Measurements from ENCODE around the gene INPP5E. TPM values are rescaled to one million over a fixed set of nuclear protein-coding genes. Genes with fewer than 3 reads are reported as not detected.
A peak's percentile ranks its signal among the peaks of the same experiment; 100 is the strongest.

Gene INPP5E
- total and polyA plus RNA-seq, 4 experiments from 2014 or later: 2.0 to 31.2 (median 17.1) TPM

DNA sequence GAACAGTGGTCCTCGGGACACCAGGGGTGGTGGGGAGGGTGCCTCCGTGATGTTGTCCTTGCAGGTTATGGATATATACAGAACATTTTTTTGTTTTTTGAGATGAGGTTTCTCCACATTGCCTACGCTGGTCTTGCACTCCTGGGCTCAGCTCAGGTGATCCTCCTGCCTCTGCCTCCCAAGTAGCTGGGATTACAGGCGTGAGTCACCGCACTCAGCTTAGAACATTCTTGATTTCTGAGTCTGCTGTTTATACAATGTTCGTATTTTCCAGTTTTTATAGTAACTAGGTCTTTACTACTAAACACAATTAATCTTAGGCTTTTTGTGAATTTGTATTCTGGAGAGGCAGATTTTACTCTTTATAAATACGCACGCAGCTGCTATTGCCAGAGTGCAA is 23.2 kb downstream of the INPP5E start:
- no peaks in the 10 kb centered on the region for H3K9me3 Mint-ChIP-seq
- Histone ChIP-seq H3K4me3 (ENCODE audit: low read length in 2 of 2) (no peak overlapping the region), H3K4me1 (ENCODE audit: insufficient read depth, low read length) (peaks cover 8% of the 10 kb centered on the region), H3K9me3 (ENCODE audit: control insufficient read depth in 1 of 2, low read length in 2 of 2) (no peaks in the 10 kb centered on the region), H3K27me3 (ENCODE audit: insufficient read depth, low read length) (no peaks in the 10 kb centered on the region), H3K27ac (ENCODE audit: low read depth, low read length) (no peak overlapping the region), H3K36me3 (ENCODE audit: insufficient read depth, low read length) (peaks cover 65% of the 10 kb centered on the region)
- no peak overlapping the region for H3K4me3 Mint-ChIP-seq
- H3K4me1 Mint-ChIP-seq: peaks cover 6 to 16% (median 11%) of the 10 kb centered on the region in 4 donors
- POLR2A ChIA-PET (ENCODE audit: partially characterized antibody): no interaction called here
- H3K36me3 Mint-ChIP-seq: peaks cover 37 to 71% of the 10 kb centered on the region in 2 donors
- no peak for DNase-seq
- CTCF ChIA-PET (ENCODE audit: partially characterized antibody): no interaction called here
- intact Hi-C loops (cut with micrococcal nuclease): no loop called here
- no peaks in the 10 kb centered on the region for H3K27me3 Mint-ChIP-seq
- peak overlapping the region in 1 of 7 donors; percentile 22 for H3K27ac Mint-ChIP-seq

DNA sequence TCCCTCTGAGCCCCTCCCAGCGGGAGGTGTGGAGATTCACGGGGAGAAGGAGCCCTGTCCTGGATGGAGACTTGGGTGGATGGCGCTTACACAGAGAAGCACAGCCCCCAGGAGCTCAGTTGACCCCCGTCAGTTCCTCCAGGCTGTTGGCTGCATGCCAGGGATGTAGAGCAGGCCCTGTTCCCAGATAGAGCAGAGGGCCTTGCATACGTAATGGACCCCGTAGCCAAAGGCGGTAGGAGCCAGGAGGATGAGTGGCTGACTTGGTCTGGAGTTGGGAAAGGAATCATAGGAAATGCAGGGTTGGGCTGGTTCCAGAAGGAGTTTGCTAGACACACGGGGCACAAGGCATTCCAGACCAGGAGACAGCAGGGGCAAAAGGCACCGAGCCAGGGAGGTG is 26.7 kb downstream of the INPP5E start:
- ChIA-PET CTCF (ENCODE audit: partially characterized antibody) (no interaction called here), POLR2A (ENCODE audit: partially characterized antibody) (interaction anchor here (1.9 kb wide), 1 partner anchor 9 kb away, joined by 5 read pairs; no protein-coding TSS in a partner anchor)
- Histone ChIP-seq H3K36me3 (ENCODE audit: insufficient read depth, low read length) (peaks cover 47% of the 10 kb centered on the region), H3K4me1 (ENCODE audit: insufficient read depth, low read length) (peaks cover 29% of the 10 kb centered on the region), H3K9me3 (ENCODE audit: control insufficient read depth in 1 of 2, low read length in 2 of 2) (no peaks in the 10 kb centered on the region), H3K4me3 (ENCODE audit: low read length in 2 of 2) (no peak overlapping the region), H3K27me3 (ENCODE audit: insufficient read depth, low read length) (no peaks in the 10 kb centered on the region), H3K27ac (ENCODE audit: low read depth, low read length) (no peak overlapping the region)
- Mint-ChIP-seq H3K36me3 (peaks cover 36 to 68% of the 10 kb centered on the region in 2 donors), H3K9me3 (peaks cover 0 to 2% (median 0%) of the 10 kb centered on the region in 8 donors), H3K27ac (peak overlapping the region in 2 of 7 donors; percentile 9 to 70), H3K4me1 (peaks cover 21 to 50% (median 30%) of the 10 kb centered on the region in 4 donors), H3K4me3 (peak overlapping the region in 3 of 8 donors; percentile 9 to 46 (median 25)), H3K27me3 (no peaks in the 10 kb centered on the region)
- intact Hi-C loops (cut with micrococcal nuclease): no loop called here
- DNase-seq: no peak

DNA sequence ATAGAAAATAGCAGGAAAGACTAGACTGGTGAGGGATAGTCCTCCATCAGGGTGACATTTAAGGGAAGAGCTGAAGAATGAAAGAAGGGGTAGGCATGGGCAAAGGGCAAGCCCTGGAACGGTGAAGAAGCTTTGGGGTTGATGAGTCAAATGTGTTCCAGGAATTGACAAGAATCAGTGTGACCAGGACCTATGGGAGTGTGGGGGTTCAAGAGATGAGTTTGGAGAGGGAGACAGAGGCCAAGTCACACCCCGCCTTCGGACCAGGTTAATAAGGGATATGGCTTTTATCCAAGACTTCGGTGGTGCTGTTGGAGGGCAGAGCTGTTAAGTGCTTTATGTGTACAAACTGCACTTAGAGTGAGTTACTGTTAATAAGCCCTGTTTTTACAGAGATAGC is 28.3 kb downstream of the INPP5E start:
- Histone ChIP-seq H3K4me1 (ENCODE audit: insufficient read depth, low read length) (peaks cover 29% of the 10 kb centered on the region), H3K27ac (ENCODE audit: low read depth, low read length) (peak overlapping the region; percentile 93), H3K27me3 (ENCODE audit: insufficient read depth, low read length) (no peaks in the 10 kb centered on the region), H3K36me3 (ENCODE audit: insufficient read depth, low read length) (peaks cover 48% of the 10 kb centered on the region), H3K9me3 (ENCODE audit: control insufficient read depth in 1 of 2, low read length in 2 of 2) (no peaks in the 10 kb centered on the region), H3K4me3 (ENCODE audit: low read length in 2 of 2) (peak overlapping the region; percentile 71 to 85)
- Mint-ChIP-seq H3K27me3 (no peaks in the 10 kb centered on the region), H3K4me3 (peak overlapping the region; percentile 86 to 91 (median 88)), H3K9me3 (peaks cover 0 to 2% (median 0%) of the 10 kb centered on the region in 8 donors), H3K27ac (peak overlapping the region; percentile 81 to 95 (median 93)), H3K4me1 (peaks cover 21 to 56% (median 37%) of the 10 kb centered on the region in 4 donors), H3K36me3 (peaks cover 35 to 62% of the 10 kb centered on the region in 2 donors)
- DNase-seq: no peak
- intact Hi-C loops (cut with micrococcal nuclease): no loop called here
- CTCF ChIA-PET (ENCODE audit: partially characterized antibody): interaction anchor here (0.8 to 1.0 kb wide), 3 partner anchors 8 to 31 kb away, joined by 3 read pairs; no protein-coding TSS in a partner anchor
- POLR2A ChIA-PET (ENCODE audit: partially characterized antibody): interaction anchor here (3.5 to 4.6 kb wide), 2 partner anchors 11 to 48 kb away, joined by 21 to 36 read pairs; partner anchors contain the start of genes DNLZ and SNAPC4

DNA sequence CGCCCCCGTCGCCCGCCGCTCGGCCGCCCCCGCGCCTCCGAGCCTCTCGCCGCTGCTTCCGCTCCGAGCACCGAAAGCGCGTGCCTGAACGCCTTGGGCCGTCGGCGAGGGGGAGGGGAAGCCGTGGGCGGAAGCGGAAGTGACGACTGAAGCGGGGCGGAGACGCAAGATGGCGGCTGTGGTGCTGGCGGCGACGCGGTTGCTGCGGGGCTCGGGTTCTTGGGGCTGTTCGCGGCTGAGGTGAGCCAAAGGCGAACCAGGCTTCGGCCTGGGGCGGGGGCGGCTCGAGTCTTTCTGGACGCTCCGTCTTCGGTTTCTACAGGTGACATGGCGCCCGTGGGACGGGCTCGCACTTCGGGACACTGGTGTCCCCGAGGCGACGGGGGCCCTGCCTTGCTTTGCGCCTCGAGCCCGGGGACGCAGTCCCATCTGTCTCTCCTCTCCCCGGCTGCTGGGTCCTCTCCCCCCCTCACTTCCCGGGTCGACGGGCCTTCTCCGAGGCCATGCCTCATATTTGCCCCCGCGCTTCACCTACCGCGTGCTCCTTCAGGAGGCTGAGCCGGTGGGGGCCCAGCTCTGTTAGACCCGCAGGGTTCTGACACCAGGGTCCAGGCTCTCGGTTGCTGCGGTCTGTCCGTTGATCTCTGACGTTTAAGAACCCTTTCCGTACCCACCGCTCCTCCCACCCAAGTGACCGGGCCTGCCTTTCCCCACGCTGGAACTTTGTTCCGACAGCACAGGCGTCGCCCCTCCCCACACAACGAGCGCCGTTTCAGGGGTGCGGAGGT is 29.0 kb downstream of the INPP5E start, which contains the start of the genes ENTR1 and PMPCA:
Gene ENTR1, minus strand, starts transcription at position 115 of the 788 bp plus-strand sequence. CDS start 217 bp downstream, outside the sequence.
Gene PMPCA, plus strand, starts transcription at position 159 of the 788 bp plus-strand sequence. Its CDS starts 11 bp downstream, at position 170.
- DNase-seq: peak; percentile 93 to 94 (median 93)
- intact Hi-C loops (cut with micrococcal nuclease): loop anchor here (1.0 kb wide), 2 partner anchors 10 to 73 kb away; partner anchors contain the start of genes SEC16A and SNAPC4
- Mint-ChIP-seq H3K27ac (peak within 1 kb of the TSS; percentile 81 to 96 (median 94)), H3K36me3 (peaks cover 35 to 60% of the 10 kb centered on the region in 2 donors), H3K27me3 (no peaks in the 10 kb centered on the region), H3K4me1 (peaks cover 23 to 59% (median 40%) of the 10 kb centered on the region in 4 donors), H3K9me3 (peaks cover 0 to 2% (median 0%) of the 10 kb centered on the region in 8 donors), H3K4me3 (peak within 1 kb of the TSS; percentile 87 to 92 (median 90))
- Histone ChIP-seq H3K4me3 (ENCODE audit: low read length in 2 of 2) (peak within 1 kb of the TSS; percentile 71 to 85), H3K27me3 (ENCODE audit: insufficient read depth, low read length) (no peaks in the 10 kb centered on the region), H3K9me3 (ENCODE audit: control insufficient read depth in 1 of 2, low read length in 2 of 2) (no peaks in the 10 kb centered on the region), H3K27ac (ENCODE audit: low read depth, low read length) (peak within 1 kb of the TSS; percentile 93), H3K4me1 (ENCODE audit: insufficient read depth, low read length) (peaks cover 35% of the 10 kb centered on the region), H3K36me3 (ENCODE audit: insufficient read depth, low read length) (peaks cover 45% of the 10 kb centered on the region)
- ChIA-PET POLR2A (ENCODE audit: partially characterized antibody) (interaction anchor here (0.8 to 4.6 kb wide), 6 partner anchors 10 to 128 kb away, joined by 3 to 36 read pairs (median 5); partner anchors contain the start of genes DNLZ and SNAPC4), CTCF (ENCODE audit: partially characterized antibody) (interaction anchor here (0.8 to 2.5 kb wide), 6 partner anchors 7 to 48 kb away, joined by 3 to 20 read pairs (median 3); partner anchors contain the start of genes DNLZ and SNAPC4)

DNA sequence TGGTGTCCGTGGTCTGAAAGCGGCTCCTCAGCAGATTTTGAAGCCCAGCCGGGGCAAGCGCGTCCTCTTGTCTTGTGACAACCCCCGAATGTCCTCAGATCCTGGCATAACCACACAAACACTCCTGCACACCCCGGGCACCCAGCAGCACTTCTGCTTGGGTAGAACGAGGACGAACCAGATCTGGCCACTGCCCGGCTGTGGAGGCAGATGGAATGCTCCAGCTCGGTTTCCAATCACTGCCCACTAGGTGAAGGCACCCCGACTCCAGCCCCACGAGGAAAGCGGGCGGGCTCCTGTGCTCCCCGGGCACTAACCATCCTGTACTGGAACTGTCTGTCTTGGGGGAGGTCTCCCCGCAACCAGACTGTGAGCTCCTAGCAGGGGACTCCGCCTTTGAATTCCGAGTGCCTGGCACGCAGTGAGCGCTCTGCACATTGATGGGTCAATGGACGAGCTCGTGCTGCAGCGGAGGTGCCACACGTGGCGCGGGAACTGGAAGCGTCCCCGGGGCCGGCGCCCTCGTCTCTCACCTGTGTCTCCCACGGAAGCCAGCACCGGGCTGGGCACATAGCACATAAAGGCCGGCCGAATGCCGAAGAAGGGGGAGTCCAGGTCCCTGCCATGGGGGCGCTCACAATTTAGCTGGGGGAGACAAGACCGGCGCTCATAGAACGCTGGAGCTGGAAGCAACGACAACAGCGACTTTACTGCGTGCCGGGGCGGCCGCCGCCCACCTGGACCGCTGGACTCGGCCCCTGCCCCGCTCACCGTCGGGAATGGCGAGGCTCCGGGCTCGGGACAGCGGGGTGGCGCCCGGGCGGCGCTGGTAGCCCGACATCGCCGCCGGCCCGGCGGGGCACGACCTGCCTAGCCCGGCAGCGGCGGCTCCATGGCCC is 29.8 kb downstream of the INPP5E start:
- Histone ChIP-seq H3K36me3 (ENCODE audit: insufficient read depth, low read length) (peaks cover 40% of the 10 kb centered on the region), H3K4me1 (ENCODE audit: insufficient read depth, low read length) (peaks cover 44% of the 10 kb centered on the region)
- H3K4me1 Mint-ChIP-seq: peaks cover 29 to 68% (median 47%) of the 10 kb centered on the region in 4 donors

DNA sequence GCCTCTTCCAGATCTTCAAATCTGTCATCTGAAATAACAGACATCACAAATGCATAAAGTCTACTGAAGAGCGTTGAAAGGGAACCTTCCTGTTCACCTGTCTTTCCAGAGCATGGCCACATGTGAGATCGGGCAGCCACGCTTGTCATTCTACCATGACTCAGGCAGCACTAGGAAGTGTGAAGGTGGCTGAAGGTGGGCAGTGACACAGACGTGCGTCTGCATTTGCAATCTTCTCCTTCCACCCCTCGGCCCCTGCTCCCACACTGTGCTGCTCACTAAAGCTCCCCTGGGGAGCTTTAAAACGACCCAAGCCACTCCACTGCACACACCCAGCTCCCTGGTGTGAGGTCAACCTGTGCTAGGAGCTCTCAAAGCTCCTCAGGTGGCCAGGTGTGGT is 31.7 kb downstream of the INPP5E start:
- Histone ChIP-seq H3K27me3 (ENCODE audit: insufficient read depth, low read length) (no peaks in the 10 kb centered on the region), H3K36me3 (ENCODE audit: insufficient read depth, low read length) (peaks cover 21% of the 10 kb centered on the region), H3K4me3 (ENCODE audit: low read length in 2 of 2) (no peak overlapping the region), H3K27ac (ENCODE audit: low read depth, low read length) (no peak overlapping the region), H3K9me3 (ENCODE audit: control insufficient read depth in 1 of 2, low read length in 2 of 2) (no peaks in the 10 kb centered on the region), H3K4me1 (ENCODE audit: insufficient read depth, low read length) (peaks cover 63% of the 10 kb centered on the region)
- Mint-ChIP-seq H3K4me1 (peaks cover 41 to 77% (median 61%) of the 10 kb centered on the region in 4 donors), H3K4me3 (peak overlapping the region in 4 of 8 donors; percentile 33 to 61 (median 47)), H3K36me3 (peaks cover 19 to 49% of the 10 kb centered on the region in 2 donors), H3K27ac (peak overlapping the region in 3 of 7 donors; percentile 30 to 80 (median 72)), H3K27me3 (no peaks in the 10 kb centered on the region), H3K9me3 (peaks cover 0 to 2% (median 0%) of the 10 kb centered on the region in 8 donors)
- CTCF ChIA-PET (ENCODE audit: partially characterized antibody): interaction anchor here (0.5 to 2.5 kb wide), 2 partner anchors 7 to 802 kb away, joined by 3 to 20 read pairs; partner anchors contain the start of gene SNAPC4
- intact Hi-C loops (cut with micrococcal nuclease): loop anchor here (10.0 kb wide), 1 partner anchor 137 kb away; the partner anchor contains the start of gene NOTCH1
- DNase-seq: peak in 1 of 5 donors; percentile 56
- POLR2A ChIA-PET (ENCODE audit: partially characterized antibody): interaction anchor here (1.4 to 4.6 kb wide), 2 partner anchors 8 to 45 kb away, joined by 4 to 36 read pairs; partner anchors contain the start of genes DNLZ and SNAPC4

More for the DNA sequence above, 29.8 kb downstream of the INPP5E start:
- DNase-seq: peak in 4 of 5 donors; percentile 28 to 63 (median 30)
- ChIA-PET CTCF (ENCODE audit: partially characterized antibody) (interaction anchor here (0.8 to 2.5 kb wide), 4 partner anchors 9 to 47 kb away, joined by 3 to 20 read pairs (median 5); partner anchors contain the start of genes DNLZ and SNAPC4), POLR2A (ENCODE audit: partially characterized antibody) (interaction anchor here (0.7 to 4.6 kb wide), 11 partner anchors 9 to 129 kb away, joined by 3 to 36 read pairs (median 4); partner anchors contain the start of genes DNLZ and SNAPC4)
- Mint-ChIP-seq H3K9me3 (peaks cover 0 to 2% (median 0%) of the 10 kb centered on the region in 8 donors), H3K27me3 (no peaks in the 10 kb centered on the region), H3K36me3 (peaks cover 35 to 59% of the 10 kb centered on the region in 2 donors), H3K27ac (peak overlapping the region; percentile 81 to 96 (median 93)), H3K4me3 (peak overlapping the region; percentile 85 to 92 (median 90))
- Histone ChIP-seq H3K4me3 (ENCODE audit: low read length in 2 of 2) (peak overlapping the region; percentile 22 to 53), H3K27ac (ENCODE audit: low read depth, low read length) (peak overlapping the region; percentile 66), H3K27me3 (ENCODE audit: insufficient read depth, low read length) (no peaks in the 10 kb centered on the region), H3K9me3 (ENCODE audit: control insufficient read depth in 1 of 2, low read length in 2 of 2) (no peaks in the 10 kb centered on the region)
- intact Hi-C loops (cut with micrococcal nuclease): loop anchor here (1.0 to 10.0 kb wide), 3 partner anchors 10 to 135 kb away; partner anchors contain the start of genes NOTCH1, SEC16A and SNAPC4

All from CD4-positive, alpha-beta memory T cell (primary cell).